NCI-H748 (cell line): ENCODE data around the gene SEC14L1.

Experiments
- DNase-seq: peaks from one replicate; lab custom pipeline; 2025; ENCODE audit not compliant: unreplicated experiment; lab: John Stamatoyannopoulos, UW

The SEC14L1 gene

DNA sequence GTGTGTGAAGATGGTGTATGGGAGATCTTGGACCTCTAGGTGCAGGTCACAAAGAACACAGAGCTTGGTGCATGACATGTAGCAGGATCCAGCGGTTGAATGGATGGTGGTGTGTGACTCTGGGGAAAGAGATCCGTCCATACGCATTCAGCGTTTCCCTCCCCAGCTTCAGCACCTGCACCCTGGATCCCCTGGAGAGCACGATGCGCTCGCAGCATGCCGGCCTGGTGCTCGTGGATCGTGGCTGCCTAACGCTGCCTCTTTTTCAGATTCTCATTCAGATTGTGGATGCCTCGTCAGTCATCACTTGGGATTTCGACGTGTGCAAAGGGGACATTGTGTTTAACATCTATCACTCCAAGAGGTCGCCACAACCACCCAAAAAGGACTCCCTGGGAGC, 70.9 kb downstream of the SEC14L1 start:
- DNase-seq: no peak

DNA sequence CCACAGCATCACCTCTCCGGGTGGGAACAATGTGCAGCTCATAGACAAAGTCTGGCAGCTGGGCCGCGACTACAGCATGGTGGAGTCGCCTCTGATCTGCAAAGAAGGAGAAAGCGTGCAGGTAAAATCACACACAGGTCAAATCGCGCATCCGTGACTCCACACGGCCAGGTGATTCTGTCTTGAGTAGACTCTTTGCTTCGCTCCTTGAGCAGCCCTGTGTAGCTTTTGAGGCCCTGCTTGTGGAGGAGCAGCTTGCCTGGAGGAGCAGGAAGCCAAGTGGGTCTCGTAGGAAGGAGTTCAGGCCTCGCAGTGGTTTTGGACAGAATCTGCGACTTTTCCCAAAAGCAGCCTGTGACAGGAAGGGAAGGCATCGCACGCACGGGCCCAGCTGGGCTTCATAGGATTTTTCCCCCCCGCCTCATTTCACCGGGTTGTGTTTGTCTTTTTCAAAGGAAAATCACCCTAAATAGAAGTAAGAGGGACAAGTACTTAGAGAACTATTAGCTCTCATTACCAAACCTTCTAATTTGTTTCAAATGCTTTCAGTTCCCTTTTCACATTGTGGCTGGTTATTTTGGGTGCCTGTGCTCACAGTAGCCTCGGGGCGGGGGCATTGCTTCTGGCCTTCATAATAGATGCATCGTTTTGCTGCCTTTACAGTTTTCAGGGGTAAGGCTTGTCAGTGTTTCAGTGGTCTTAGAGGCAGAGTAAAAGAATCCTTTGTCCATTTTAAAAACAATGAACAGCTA, 71.5 kb downstream of the SEC14L1 start:
- DNase-seq: no peak

DNA sequence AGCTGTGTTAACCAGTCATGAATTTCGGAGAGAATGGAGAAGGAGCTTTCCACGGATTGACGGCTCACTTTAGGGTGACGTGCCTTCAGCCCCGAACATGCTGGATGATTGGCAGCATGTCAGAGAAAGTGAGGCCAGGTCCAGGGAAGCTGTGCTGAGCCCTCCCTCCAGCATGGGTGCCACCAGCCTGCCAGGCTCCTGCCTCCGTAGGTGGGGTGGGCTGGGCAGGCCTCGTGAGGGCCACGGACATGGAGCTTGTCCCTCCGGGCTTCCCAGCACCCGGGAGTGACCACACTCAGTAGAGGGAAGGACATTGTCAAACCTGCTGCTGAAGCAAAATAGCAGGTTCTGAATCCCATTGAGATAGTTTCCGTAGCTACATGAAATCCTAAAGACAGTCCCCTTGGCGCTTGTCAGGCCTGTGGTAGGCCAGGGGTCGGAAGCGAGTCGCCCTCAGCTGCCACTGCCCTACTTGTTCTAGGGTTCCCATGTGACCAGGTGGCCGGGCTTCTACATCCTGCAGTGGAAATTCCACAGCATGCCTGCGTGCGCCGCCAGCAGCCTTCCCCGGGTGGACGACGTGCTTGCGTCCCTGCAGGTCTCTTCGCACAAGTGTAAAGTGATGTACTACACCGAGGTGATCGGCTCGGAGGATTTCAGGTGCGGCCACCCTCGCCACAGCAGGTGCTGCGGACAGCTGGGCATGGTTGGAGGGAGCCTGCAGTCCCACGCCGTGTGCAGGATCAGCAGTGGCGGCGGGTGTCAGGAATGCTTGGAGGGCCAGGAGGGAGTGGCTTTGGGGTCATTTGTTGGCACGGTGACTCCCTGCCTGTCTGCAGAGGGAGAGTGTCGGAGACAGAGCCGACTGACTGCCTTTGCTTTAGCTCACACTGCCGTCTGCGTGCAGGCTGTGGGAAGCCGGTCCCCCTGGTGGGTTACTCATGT, 72.3 kb downstream of the SEC14L1 start:
- no peak for DNase-seq

DNA sequence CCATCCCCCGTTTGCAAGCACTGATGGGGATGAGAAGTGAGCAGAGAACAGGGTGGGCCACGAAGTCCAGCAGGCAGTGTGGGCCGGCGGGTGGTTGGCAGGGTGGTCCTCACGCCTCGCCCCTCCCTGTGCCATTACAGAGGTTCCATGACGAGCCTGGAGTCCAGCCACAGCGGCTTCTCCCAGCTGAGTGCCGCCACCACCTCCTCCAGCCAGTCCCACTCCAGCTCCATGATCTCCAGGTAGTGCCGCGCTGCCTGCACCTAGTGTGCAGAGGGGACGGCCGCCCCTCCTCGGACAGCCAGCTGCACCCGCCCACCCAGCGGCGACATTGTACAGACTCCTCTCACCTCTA, 73.0 kb downstream of the SEC14L1 start:
- no peak for DNase-seq

DNA sequence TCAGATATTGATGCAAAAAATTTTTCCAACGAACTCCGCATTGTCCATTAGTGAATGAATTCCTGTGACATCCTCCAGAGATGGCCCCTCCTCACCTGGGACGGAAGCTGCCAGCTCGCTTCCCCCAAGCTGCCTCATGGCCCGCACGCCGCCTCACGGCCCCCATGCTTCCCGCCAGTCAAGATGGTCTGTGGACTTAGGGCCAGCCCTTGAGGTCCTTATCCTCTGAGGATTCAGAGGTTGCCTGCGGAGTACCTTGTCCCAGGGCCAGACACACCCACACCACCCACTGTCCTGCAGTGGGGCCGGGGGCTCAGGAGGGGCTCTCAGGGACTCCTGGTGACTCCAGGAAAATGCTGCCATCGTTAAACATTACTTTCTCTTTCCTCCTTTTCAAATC, 73.6 kb downstream of the SEC14L1 start:
- DNase-seq: no peak

DNA sequence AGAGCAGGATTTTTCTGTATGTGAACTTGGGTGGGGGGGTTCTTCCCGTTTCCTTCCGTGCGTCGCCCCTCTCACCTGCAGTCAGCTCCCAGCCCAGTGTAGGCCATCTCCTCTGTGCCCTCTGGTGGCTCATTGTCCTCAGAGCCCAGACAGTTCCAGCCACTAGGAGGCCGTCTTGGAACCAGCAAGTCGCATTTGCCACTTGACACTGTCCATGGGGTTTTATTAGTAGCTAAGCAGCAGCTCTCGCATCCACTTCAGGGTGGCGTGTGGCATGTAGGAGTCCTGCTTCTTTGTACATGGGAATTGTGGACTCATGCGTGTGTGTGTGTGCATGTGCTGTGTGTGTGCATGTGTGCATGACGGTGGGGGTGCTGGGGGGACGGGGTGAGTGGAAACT, 74.0 kb downstream of the SEC14L1 start:
- peak; percentile 12 for DNase-seq

DNA sequence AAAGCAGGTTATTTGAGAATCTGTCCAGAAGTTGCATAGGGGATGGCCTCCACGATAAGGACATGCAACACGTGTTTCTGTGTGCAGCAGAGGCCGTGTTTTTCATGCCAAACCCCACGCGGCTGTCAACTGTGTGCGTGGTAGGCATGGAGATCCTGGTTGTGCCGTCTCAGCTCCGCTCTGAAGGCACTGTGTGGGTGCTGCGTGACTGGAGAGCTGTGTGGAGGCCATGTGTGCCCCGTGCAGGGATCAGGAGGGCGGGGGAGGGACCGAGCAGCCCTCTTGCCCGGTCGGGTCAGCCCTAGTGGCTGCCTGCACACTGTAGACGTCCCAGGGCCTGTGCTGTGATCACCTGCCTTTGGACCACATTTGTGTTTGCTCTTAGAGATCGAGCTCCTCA, 74.5 kb downstream of the SEC14L1 start:
- DNase-seq: no peak

DNA sequence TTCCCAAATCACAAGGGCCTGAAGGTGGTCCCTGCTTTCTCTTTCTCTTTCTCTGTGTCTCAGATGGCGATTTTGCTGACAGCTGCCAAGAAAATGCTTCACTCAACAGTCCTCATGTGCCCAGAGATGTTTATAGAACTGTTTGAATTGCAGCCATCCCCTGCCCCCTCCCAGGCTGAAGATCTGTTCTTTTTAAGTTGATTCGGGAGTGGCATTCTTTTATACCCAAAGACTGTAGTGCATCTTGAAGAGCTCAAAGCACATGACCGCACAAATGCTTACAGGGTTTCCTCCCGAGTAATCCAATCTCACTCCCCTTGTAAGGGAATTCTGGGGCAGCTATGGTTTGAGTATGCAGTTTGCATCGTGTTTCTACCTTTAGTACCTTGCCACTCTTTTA, 75.7 kb downstream of the SEC14L1 start:
- no peak for DNase-seq

DNA sequence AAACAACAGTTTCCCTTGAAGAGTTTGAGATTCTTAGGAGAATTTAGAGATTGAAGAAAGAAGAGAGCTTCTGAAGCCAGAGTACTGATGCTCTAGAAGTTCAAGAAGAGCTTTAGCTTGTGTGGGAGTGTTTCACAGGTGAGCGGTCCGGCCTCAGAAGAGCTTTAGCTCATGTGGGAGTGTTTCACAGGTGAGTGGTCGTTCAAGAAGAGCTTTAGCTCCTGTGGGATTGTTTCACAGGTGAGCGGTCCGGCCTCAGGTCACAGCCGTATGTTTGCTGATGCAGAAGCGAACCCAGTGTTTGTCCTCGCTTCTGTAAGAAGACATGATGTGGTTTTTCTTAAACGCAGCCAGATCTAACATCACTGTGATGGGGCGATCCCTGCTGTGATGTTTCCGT, 76.4 kb downstream of the SEC14L1 start:
- DNase-seq: no peak

DNA sequence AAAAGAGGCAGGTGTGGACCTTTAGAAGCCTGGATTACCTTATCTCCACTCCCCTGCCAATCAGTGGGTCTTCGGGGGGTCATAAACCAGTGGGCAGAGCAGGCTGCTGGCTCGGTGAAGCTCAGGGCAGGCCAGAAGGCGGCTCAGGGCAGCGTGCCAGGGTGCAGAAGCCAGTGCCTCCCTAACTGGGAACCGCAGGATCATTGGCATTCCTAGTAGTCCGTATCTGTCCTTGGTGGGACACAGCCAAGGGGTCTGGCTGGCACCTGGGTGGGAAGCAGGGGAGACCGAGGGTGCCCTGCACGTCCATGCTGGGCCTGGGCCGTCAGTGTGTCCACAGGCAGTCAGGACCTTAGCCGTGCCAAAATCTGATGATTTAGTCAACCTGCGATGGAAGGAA, 76.8 kb downstream of the SEC14L1 start:
- no peak for DNase-seq

DNA sequence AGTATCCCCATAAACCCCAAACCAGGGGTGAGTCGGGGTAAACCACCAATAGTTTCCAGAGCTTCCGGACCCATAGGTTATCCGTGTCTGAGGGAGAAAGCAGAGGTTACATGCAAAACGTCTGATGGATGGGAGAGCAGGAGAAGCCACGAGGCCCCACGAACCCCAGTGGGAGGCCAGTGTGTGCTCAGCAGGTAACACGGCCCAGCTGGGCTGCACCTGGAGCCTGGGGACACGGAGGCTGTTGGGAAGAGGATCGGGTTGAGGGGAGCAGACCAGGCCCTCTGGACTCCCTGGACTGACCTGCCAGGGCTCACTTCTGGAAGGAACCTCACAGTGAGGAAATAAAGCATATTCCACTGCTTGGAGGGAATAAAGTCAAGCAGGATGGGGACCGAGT, 78.1 kb downstream of the SEC14L1 start:
- no peak for DNase-seq

DNA sequence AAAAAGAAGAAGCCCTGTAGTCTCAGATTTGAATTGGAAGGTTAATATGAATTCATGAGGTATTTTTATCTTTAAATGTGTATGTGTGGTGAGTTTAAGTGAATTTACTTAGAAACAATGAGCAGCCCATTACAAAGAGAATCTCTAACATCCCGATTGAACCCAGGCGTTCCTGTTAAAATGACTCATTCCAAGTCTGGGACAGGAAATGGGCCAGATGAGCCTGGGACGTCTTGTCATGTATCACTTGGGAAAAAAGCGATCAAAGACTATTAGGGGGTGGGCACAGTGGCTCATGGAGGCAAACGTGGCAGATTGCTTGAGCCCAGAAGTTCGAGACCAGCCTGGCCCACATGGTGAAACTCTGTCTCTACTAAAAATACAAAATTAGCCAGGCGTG, 81.6 kb downstream of the SEC14L1 start:
- no peak for DNase-seq

DNA sequence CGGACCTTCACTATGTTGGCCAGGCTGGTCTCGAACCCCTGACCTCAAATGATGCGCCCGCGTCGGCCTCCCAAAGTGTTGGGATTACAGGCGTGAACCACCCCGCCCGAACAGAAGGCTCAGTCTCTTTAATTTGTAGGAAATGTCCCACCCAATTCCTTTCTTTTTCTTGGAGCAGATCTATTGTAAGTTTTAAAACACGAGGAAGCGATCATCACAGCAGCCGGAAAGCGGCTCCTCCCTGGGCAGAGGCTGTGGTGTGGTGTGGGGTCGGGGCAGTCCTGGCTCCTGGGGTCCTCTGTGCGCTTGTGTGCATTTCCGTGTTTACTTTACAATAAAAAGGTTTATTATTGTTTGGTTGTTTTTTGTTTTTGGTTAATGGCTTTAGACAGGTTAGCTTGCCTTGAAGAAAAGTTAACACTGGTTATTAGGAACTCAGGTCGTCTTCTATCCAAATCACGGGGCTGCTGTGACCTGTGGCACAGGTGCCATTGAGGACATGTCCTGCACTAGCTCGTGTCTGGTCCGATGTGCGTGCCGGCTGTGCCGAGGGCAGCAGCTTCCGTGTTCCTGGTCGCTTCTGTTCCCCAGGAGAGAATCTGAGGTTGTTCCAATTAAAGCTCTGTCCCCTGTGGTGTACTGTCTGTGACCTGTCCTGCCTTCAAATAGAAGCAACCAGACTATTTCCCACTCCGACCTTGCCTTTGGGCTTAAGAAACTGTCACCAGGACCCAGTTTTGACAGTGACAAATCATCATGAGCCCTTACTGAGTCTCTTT, 83.1 kb downstream of the SEC14L1 start:
- DNase-seq: no peak

DNA sequence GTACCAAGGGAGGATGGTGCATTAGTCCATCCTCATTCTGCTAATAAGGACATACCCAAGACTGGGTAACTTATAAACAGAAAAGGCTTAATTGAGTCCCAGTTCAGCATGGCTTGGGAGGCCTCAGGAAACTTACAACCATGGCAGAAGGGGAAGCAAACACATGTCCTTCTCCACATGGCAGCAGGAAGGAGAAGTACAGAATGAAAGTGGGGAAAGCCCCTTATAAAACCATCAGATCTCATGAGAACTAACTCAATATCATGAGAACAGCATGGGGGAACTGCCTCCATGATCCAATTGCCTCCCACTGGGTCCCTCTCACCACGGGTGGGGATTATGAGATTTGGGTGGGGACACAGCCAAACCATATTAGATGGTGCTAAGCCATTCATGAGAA, 84.5 kb downstream of the SEC14L1 start:
- no peak for DNase-seq

DNA sequence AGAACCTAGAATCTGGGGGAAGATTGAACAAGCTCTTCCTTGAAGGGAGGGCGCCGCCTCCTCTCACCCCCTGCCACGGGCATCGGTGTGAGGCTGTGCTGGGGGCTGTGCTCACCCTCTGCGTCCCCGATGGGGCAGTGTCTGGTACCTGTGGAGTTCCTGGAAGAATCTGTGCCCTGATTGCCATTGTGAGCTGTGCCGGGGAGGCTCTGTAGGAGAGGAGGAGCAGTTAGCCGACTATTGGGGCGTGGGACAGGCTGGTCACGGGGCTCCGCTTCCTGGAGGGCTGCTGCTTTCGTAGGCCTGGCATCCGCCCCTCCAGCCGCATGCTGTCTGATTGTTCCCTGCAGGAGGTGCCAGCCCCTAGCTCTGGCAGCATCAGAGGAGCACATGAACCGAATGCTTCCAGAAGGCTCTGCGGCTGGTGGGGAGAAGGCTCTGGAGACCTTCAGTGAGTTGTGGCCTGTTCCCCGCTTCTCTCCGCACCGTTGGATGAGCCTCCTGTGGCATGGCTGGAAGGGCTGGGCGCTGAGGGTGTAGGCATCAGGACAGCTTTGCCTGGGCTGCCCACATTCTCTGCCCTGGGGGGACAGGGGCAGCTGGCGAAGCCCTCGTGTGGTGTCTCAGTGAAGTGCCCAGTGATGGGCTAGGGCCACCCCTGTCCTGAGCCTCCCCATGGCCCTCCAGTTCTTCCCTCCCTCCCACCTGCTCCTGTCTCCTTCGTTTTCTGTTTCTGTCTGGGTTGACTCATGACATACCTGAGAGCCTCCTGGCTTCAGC, 86.9 kb downstream of the SEC14L1 start:
- no peak for DNase-seq

DNA sequence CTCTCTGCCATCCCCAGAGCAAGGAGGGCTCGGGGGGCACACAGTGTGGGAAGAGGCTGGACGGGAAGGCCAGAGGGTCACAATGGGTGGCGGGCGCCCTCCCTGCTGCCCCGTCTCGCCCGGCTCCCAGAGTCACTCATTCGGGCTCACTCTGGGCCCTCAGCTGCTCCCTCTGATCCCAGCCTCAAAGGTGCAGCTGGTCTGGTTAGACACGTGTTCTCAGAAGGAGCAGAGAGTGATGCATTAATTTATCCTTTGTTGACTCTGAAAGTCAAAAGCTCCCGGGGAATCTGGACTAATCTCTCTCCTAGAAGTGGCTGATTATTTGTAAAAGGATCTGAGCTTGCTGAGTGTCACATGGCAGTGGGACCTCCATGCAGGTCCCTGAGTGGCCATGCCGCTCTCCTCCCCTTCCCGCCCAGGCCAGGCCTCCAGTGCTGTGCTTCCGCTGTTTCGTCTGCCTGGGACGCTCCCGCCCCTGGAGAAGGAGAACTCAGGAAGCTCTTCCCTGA, 87.5 kb downstream of the SEC14L1 start:
- DNase-seq: no peak

DNA sequence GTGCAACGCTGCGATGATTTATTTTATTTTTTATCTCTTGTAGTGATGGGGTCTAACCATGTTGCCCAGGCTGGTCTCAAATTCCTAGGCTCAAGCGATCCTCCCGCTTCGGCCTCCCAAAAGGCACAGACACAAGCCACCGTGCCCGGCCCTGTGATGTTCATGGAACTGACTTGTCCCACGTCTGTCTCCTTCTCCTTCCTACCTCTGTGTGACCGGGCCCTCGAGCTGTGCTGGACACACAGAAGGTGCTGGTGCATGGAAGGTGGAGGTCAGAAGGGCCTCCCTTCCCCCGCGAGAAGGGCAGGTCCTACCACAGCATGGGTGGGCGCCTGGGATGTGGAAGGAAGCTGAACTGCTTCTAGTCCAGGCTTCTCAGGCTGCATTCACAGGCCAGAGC, 88.0 kb downstream of the SEC14L1 start:
- no peak for DNase-seq

DNA sequence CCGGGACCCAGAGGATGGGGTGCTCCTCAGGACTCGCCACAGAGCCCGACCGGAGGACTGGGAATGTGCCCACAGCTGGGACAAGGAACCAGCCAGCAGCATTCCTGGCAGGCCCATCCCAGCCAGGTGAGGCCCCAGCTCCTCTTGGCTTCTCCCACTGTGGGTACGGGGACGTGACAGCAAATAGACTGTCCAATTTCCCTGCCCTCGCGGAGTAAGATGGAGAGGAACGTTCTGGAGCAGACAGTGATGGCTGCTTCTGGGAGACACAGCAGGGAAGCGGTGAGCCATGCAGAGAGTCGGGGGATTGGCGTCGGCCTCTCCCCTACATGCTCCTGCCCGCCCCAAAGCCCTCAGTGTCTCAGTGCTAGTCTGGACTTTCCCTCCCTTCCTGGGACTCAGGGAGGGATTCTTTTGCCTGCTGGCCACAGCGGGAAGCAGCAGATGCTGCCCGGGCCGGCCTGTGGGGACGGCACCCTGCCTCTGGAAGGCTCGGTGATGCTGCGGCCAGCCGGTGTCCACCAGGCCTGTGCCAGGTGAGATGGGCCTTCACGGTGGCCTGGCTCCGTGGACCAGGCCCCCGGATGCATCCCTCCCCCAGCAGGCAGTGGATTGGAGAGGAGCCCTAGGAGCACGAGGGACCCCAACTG, 89.1 kb downstream of the SEC14L1 start:
- no peak for DNase-seq

DNA sequence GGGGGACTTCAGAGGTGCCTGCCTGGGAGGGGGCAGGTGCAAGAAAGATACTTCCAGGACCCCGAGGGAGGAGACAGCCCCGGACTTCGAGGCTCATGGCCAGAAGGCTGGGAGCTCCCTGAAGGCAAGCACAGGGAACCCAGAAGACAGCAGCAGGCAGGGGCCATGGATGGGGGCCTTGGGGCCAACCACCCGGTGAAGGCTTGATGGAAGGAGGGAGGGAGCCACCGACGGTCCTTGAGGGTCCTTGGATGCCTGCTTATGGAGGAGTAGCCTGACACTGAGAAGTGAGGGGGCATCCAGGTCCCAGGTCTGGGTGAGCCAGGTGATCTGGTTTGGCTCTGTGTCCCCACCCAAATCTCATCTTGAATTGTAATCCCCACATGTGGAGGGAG, 89.7 kb downstream of the SEC14L1 start:
- DNase-seq: no peak
